ENCODE data around the gene ACOT7. TPM values are rescaled to one million over a fixed set of nuclear protein-coding genes. Genes with fewer than 3 reads are reported as not detected.
"Not testable (repeated sequence)": the region's sequence is repeated elsewhere in the genome, so short reads cannot be mapped to it uniquely, and the experiment has no call there.

The ACOT7 gene, protein sequence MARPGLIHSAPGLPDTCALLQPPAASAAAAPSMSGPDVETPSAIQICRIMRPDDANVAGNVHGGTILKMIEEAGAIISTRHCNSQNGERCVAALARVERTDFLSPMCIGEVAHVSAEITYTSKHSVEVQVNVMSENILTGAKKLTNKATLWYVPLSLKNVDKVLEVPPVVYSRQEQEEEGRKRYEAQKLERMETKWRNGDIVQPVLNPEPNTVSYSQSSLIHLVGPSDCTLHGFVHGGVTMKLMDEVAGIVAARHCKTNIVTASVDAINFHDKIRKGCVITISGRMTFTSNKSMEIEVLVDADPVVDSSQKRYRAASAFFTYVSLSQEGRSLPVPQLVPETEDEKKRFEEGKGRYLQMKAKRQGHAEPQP
- 80.3 and 82.0 TPM in 2 replicates for total RNA-seq

DNA sequence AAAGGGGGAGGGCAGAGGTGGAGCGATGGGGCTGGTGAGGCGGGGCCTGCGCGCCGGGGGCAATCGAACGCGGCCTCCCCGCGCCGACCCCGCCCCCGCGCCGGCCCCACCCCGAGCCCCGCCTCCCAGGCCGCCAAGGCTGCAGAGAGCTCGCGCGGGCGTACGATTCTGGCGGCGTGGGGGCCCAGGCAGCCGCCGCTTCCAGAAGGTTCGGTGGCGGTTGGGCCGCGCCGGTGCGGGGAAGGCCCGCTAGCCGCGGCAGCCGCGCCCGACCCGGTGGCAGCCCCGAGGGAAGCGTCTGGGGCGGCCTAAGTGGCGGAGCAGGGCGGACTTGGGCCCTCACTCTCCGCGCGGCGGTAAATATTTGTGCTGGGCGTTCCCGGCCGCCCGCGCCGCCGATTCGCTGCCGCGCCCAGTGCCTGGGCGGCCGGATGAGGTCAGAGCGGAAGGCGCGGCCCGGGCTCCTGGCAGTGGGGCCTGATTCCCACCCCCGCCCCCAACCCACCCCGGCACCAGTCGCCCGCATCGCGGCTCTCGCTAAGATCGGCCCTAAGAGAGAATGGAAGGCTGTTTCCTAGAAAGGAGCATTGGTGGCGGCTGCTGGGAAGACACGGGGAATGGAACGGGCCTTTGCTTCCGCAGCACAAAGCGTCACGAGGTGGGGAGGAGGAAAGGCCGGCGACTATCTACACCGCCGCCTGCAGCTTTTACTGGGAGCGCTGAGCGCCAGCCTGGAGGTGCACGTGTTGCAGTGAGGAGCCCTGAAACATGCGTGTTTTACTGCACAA lies at the start of gene ACOT7:
Gene ACOT7 (minus strand): TSS at position 368 of the 788 bp plus-strand sequence. CDS start 368 bp downstream, outside the sequence.
- H3K4me3 ChIP-seq (ENCODE audit: low read depth, low read length) = peak within 1 kb of the TSS; percentile 66
- no peak for DNase-seq (ENCODE audit: low read depth)
- TF ChIP-seq, protein P1, sequence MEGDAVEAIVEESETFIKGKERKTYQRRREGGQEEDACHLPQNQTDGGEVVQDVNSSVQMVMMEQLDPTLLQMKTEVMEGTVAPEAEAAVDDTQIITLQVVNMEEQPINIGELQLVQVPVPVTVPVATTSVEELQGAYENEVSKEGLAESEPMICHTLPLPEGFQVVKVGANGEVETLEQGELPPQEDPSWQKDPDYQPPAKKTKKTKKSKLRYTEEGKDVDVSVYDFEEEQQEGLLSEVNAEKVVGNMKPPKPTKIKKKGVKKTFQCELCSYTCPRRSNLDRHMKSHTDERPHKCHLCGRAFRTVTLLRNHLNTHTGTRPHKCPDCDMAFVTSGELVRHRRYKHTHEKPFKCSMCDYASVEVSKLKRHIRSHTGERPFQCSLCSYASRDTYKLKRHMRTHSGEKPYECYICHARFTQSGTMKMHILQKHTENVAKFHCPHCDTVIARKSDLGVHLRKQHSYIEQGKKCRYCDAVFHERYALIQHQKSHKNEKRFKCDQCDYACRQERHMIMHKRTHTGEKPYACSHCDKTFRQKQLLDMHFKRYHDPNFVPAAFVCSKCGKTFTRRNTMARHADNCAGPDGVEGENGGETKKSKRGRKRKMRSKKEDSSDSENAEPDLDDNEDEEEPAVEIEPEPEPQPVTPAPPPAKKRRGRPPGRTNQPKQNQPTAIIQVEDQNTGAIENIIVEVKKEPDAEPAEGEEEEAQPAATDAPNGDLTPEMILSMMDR (conservative IDR thresholded peaks at IDR 0.05; ENCODE audit: low read depth, low read length) = peak; percentile 27

DNA sequence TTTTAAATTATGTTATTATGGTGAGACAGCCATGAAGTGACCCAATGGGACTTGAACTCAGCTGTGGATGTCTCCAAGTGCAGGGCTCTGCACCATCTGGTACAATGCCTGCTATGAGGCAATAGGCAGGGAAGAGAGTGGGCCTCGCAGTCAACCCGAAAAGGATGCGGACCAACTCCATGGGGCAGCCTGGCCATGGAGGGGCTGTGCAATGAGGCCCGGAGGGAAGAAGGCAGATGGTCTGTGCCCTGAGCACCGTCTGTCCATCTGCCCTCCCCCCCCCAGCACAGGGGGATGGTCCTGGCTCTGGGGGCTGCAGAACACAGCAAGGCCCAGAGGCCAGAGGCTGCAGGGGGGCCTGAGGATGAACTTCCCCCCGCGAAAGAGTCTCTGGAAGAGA lies 48.0 kb upstream of the ACOT7 start:
- no peak overlapping the region for H3K4me3 ChIP-seq (ENCODE audit: low read depth, low read length)
- TF ChIP-seq, protein P1 (conservative IDR thresholded peaks at IDR 0.05; ENCODE audit: low read depth, low read length) = no peak
- DNase-seq (ENCODE audit: low read depth) = no peak

DNA sequence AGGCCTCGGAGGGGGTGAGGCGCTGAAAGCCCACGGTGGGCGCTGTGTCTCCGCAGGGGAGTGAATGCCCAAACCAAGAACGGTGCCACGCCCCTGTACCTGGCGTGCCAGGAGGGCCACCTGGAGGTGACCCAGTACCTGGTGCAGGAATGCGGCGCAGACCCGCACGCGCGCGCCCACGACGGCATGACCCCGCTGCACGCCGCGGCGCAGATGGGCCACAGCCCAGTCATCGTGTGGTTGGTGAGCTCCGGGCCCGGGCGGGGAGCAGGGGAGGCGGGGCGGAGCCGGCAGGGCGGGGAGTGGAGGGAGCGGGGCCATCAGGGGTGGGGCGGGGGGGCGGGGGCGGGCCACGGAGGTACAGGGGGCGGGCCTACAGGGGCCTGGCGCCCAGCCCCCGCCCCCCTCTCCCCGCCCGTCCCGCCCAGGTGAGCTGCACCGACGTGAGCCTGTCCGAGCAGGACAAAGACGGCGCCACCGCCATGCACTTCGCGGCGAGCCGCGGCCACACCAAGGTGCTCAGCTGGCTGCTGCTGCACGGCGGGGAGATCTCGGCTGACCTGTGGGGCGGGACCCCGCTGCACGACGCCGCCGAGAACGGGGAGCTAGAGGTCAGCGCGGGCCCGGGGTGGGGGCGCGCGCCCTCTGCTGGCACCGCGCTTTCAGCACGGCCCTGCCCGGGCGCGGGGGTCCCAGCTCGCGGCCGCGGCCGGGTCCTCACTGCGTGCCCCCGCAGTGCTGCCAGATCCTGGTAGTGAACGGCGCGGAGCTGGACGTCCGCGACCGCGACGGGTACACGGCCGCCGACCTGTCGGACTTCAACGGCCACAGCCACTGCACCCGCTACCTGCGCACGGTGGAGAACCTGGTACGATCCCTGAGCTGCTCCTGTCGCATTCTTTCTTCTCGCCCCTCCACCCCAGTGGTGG lies 46.9 kb upstream of the ACOT7 start:
- no peak for DNase-seq (ENCODE audit: low read depth)
- peak overlapping the region; percentile 1 for H3K4me3 ChIP-seq (ENCODE audit: low read depth, low read length)
- TF ChIP-seq, protein P1 (conservative IDR thresholded peaks at IDR 0.05; ENCODE audit: low read depth, low read length) = peak; percentile 17

DNA sequence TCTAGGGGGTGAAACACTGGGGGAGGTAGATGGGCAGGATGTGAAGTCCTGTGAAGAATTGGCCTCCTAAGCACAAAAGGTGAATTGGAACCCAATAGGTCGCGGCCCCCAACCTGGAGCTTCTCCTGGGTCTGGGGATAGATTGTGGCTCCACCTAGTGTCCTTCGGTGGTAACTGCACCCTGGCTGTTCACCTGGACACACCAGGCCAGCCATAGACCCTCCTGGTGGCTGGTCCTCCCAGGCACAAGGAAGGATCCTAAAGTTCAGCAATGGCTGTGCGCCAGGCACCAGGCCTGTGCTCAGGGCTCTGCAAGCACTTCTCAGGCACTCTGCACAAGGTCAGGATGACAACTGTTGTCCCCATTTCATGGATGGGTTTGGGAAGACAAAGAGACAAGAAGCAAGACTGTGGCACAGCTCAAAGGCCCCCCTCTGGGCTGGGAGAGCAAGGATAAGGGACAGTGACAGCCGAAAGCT lies 44.5 kb upstream of the ACOT7 start:
- H3K4me3 ChIP-seq (ENCODE audit: low read depth, low read length) = no peak overlapping the region
- peak; percentile 41 for DNase-seq (ENCODE audit: low read depth)
- TF ChIP-seq, protein P1 (conservative IDR thresholded peaks at IDR 0.05; ENCODE audit: low read depth, low read length) = peak; percentile 81

DNA sequence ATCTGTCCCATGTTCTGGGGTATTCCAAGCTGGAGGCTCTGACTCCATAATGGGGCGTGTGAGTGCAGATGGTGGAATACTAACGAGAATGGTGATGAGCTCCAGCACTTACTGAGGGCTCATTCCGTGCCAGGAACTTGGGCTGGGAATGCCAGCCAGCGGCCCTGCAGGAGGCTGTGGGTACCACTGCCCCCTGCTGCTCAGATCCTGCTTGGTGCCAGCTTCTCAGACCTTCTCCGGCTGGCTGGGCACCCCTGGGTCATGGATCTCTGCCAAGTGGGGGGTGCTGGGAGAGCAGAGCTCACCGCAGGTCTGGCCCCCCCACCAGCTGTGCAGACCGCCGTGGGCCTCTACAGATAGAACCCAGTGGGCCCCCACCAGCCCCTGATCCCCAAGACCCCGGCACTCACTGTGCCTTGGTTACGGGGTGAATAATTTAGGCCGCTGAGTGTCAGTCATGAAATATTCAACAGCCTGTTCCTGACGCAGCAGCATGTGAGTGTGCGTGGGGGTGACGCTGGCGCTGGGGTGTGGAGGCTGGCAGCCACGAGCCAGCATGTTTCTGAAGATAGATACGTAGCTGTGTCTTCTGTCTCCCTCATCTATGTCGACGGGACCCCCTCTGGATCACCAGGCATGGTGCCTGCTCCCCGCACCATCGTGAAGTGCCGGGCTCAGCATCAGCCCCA lies 43.6 kb upstream of the ACOT7 start:
- peak overlapping the region; percentile 18 for H3K4me3 ChIP-seq (ENCODE audit: low read depth, low read length)
- DNase-seq (ENCODE audit: low read depth) = peak; percentile 58
- TF ChIP-seq, protein P1 (conservative IDR thresholded peaks at IDR 0.05; ENCODE audit: low read depth, low read length) = peak; percentile 75

DNA sequence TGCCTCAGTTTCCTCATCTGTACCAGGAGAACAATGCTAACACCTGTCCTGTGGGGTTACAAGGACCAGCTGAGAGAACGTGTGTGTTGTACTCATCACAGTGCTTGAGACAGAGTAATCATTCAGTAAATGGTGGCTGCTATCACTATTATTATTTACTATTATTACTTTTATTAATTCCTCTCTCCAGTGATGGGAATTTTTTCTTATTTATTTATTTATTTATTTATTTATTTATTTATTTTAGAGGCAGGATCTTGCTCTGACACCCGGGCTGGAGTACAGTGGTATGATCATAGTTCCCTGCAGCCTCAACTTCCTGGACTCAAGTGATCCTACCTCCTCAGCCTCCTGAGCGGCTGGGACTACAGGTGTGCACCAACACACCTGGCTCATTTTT lies 42.7 kb upstream of the ACOT7 start:
- DNase-seq (ENCODE audit: low read depth); H3K4me3 ChIP-seq (ENCODE audit: low read depth, low read length): not testable (repeated sequence)

Data from epithelial cell of proximal tubule (primary cell).